ENCODE data around the gene ZNF580.

ZNF580 gene

DNA sequence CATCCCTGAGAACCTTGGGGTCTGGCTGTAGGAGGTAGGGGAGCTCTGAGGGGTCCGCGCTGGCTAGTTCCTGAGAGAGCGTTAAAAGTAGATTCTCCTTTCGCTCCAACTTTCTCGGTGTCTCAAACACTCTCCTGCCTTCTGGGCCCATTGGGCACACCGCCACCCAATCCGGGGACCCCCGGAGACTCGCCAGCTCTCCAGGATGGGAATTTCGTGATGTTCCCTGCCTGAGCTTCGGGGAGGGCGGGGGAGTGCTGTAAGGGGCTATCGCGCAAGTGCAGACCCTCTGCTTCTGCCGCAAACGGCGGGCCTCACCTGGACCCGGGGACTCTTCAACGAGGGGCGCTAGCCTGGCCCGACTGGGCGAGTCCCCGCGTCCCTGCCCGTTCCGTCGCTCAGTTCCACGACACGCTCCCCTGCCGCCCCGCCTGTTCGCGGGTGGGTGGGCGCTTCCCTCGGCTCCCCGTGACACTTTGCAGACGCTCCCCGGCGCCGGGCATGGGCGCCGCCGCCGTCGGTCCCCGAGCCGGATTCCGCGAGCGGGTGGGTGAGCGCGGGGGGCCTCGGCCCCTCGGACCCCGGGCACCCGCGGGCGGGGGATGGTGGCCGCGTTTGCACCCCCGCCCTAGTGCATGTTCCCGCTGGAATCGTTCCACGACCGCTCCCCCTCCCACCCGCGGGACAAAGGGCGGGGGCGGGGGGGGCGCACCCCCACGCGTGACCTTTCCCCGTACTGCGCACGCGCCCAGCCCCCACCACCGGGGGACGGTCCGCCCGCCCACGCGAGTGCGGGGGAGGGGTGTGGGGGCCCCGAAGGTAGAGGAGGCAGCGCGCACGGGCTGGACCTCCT, 7.2 kb downstream of the ZNF580 start, which contains the start of gene CCDC106:
CCDC106 (plus strand) TSS at position 481 of the 853 bp plus-strand sequence. CDS start 835 bp downstream, outside the sequence.
- peak; percentile 65 for DNase-seq

DNA sequence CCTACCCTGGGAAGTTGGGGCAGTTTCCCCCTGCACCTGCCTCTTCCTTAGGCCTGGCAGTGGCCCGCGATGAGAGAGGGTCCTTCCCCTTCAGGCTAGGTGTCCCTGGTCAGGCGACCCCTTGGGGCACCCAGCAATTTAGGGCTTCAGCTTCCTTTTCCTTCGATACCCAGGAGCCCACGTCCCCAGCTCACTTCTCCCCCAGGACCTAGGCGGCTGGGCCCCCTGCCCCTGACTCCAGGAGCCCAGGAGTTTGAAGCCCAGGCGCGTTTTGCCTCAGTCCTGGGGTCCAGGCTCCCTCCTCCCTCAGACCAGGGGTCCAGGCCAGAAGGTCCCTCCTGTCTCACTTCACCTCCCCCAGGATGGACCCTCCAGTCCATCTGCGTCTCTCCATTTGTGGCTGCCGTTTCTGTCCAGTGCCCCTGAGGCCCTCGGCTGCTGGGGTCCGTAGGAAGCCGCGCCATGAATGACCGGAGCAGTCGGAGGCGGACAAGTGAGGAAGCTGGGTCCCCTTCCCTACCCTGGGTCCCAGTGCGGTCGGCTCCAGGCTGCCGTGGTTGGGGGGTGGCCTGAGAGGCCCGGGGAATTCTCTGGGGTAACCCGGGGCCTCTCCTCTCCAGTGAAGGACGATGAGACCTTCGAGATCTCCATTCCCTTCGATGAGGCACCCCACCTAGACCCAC, 7.9 kb downstream of the ZNF580 start:
- DNase-seq = no peak

DNA sequence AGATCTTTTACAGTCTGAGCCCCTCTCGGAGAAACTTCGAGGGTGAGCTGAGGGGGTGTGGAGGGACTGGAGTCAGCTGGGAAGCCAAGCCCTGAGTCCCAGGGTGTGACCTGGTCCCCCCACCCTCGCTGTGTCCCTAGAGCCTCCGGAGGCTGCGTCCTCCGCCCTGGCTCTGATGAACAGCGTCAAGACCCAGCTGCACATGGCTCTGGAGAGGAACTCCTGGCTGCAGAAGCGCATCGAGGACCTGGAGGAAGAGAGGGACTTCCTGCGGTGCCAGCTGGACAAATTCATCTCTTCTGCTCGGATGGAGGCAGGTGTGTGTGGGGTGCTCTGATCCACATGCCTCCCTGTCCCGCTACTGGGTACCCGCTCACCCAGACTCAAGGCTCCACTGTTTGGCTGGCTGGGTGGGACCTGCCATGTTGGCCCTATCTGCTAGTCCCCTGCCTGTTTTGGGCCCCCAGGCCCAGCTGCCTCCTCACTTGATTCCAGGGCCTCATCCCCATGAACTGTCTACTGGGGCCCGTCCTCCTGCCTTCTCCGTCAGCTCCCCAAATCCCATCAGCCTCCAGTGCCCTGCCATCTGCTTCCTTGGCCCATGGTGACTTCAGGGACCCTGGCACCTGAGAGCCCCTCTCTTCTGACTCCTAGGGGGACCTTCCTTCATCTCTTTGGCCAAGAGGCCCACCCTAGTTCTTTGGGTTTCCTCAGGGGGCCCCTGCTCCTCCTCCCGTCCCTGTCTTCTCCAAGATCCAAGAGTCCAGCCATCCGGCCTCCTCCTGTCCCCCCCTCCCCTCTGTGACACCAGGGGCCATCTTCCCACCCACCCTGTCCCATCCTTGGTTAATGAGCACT, 8.7 kb downstream of the ZNF580 start:
- DNase-seq = no peak

DNA sequence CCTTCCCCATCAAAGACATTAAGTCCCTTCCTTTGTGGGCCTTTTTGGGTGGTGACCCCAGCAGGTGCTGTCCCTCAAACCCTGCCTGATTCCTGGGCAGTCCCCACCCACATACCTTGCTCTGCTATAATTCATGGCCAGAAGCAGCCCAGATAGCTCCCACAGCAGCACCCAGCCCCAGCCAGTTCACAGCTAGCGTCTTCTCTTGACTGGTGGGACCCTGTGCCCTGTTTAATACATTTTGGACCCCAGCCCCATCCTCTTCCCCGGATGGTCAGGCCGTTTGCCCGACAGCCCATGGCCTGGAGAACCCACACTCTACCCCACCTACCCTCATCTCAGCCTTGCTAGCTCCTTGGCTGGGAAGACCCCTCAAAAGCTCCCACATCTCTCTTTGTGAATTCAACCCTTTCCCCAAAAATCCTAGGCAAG, 9.3 kb downstream of the ZNF580 start:
- DNase-seq = no peak

DNA sequence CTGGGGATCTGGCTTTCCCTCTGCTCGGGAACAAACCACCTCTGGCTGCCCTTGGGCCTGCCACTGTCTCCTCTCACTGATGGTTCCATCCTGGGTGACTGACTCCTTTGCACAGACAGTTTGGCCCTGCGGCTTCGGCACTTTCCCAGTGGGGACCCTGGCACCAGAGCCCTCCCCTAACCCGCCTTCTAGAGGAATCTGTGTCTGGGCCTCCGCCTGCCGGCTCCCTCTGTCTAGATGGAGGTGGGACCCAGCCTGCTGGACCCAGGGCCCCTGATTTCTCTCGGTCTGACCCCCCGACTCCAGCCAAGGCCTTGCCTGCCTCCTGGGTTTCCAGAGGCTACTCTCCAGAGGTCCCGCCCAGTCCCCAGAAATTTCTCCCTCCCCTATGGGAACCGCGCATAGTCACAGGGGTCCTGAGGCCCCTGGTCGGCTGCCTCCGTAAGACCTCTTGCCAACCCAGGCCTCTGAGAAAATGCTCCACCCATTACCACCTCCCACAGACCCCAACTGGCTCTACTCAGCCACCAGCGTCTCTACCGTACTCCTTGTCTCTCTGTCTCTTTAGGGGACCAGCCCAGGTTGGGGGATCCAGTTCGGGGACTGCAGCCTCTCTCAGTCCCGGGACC, 9.9 kb downstream of the ZNF580 start:
- DNase-seq = no peak

DNA sequence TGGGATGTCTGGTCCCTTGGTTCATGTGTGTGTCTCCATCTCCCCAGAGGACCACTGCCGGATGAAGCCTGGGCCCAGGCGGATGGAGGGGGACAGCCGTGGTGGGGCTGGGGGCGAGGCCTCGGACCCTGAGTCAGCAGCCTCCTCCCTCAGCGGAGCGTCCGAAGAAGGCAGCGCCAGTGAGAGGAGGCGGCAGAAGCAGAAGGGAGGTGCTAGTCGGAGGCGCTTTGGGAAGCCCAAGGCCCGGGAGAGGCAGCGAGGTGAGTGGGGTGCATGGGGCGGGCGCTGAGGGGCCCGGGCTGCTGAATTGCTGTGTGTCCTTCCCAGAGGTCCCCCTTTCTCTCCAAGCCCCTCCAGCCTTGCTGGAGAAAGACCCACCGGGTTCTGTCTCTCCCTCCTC, 10.4 kb downstream of the ZNF580 start:
- no peak for DNase-seq

DNA sequence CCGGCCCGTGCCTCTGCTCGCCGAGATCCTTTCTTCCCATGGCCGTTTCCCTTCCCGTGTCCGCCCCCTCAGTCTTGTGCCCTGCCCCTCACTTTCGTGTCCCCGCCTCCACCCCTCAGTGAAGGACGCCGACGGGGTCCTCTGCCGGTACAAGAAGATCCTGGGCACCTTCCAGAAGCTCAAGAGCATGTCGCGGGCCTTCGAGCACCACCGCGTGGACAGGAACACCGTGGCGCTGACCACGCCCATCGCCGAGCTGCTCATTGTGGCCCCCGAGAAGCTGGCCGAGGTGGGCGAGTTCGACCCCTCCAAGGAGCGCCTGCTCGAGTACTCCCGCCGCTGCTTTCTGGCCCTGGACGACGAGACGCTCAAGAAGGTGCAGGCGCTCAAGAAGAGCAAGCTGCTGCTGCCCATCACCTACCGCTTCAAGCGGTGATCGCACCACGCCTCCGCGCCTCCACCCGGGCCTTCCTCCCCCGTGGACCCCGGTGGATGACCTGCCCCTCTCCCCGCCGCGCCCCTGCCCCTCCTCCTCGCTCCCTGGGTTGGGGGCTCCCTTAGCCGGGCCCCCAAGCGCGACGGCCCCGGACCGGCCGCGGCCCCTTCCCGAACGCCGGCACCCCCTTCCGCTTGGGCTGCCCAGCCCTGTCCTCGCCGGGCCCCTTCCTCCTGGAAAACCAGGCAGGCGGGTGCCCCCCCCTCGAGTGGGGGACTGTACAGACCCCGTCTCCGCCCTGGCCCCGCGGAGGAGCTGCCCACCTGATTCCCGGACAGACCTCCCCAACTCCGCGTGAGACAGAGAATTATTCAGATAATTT, 11.7 kb downstream of the ZNF580 start:
- DNase-seq = no peak

DNA sequence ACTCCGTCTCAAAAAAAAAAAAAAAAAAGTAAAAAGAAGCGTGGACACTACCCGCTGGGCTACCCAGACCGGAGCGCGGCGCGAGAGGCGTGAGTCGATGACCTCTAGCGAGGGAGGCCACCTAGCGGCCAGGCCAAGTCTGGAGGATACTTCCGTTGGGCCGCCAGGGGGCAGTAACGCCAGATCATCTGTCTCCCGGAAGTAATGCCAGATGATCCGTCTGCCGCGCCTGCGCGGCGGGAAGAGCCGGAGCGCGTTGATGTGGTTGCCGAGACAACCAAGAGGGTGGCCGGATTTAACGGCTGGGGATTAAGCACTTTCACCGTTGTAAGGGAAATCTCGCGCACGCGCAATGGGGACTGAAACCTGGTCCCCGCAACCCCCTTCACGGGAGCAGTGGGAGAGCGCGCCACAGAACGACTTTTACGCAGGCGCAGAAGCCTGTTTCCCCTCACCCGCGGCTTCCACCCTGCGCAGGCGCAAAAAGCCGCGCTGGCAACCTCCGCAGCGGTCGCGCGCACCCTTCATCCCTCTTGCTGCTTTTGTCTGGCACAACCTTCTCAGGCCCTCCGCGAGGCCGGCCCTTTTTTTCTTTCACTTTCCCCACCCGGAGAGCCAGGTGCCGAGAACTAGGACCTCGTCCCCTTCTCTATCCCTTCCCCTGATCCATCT, 13.0 kb downstream of the ZNF580 start:
- DNase-seq = peak; percentile 98

DNA sequence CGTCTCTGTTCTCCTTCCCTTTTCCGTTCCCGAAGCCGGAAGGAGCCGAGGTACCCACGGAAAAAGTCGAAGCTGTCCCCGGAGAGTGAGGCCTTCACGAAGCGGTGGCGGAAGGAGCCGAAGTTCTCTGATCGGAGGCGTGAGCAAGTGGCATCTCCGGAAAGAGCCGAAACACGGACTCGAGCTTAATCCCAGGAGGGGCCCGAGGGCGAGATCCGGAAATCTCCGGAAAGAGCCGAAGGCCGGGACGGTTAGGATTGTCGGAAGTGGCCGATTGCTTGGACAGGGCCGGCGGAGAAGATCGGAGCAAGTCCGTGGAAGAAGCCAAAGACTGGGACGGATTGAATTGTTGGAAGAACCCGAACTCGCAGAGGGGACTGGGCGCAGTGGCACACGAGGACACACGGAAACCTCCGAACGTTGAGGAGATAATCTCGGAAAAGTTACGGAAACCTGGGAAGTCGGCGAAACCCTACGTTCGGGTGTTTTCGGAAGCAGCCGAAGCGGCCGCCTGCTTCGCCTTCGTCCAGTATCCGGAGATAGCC, 13.6 kb downstream of the ZNF580 start:
- peak; percentile 99 for DNase-seq

DNA sequence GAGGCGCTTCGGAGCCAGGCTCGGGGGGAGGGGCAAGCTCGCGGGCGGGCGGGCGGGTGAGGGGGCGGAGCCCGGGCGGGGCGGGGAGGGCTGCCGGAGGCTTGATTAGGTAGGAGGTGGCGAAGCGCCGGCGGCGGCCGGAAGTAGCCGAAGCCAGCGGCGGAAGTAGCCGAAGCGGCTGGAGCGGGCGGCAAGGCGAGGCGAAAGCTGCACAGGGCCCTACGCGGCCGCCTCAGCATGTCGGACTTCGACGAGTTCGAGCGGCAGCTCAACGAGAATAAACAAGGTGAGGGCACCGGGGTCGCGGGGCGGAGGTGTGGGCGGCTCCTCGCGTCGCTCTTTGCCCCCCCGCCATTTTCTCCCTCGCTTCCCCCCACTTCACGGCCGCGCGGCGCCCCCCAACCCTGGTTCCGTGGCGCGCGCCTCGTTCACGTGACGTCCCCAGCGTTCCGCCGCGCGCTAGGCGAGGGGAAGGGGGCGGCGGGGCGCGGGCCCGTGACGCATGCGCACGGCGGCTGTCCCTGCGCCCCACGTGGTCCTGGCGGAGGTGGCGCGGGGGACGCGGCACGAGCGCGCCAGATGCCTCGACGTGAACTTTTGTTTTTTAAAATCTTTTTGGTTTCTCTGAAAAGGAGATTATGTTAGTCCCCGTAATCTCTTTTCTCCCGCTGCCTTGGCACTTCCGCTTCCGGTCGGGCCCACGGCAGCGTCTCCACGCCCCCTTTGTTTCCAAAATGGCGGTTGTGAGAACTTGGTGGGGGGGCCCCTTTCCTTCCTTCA, 14.3 kb downstream of the ZNF580 start, which contains the start of gene U2AF2:
U2AF2 (plus strand) TSS at position 168 of the 780 bp plus-strand sequence; CDS start at position 238, 70 bp downstream.
- peak; percentile 94 for DNase-seq

DNA sequence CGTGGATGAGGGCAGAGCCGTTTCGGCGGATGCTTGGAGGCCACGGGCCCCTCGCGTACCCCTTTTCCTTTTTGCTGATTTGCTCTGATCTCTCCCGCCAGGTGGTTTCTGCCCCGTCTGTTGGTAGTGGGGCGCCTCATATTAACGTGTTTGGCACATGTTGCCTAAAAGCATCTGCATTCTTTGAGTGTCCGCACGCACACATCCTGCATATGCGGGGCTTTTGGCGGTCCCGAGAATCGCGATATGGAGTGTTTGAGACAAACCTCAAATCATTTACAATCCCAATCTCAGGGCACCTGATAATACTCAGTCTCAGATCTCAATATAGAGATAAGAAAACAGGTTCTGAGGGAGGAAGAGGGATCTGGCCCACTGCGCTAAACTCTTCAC, 14.8 kb downstream of the ZNF580 start:
- no peak for DNase-seq

DNA sequence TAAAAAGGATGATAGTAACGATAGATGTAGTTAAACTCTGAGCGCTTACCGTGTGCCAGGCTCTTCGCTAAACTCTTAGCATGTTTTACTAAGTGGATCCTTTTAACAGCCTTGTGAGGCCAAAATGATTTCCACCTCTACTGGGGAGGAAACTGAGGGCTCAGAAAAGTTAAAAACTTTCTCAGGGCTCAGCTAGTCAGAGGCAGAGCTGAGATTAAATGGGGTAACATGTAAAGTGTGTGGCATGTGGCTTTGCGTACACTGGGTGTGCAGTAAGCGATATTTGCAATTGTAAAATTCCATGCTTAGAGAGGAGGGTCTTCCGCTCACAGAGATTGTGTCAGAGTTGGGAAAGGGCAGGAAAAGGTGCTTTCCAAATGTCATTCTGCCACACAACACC, 15.8 kb downstream of the ZNF580 start:
- peak; percentile 19 for DNase-seq

DNA sequence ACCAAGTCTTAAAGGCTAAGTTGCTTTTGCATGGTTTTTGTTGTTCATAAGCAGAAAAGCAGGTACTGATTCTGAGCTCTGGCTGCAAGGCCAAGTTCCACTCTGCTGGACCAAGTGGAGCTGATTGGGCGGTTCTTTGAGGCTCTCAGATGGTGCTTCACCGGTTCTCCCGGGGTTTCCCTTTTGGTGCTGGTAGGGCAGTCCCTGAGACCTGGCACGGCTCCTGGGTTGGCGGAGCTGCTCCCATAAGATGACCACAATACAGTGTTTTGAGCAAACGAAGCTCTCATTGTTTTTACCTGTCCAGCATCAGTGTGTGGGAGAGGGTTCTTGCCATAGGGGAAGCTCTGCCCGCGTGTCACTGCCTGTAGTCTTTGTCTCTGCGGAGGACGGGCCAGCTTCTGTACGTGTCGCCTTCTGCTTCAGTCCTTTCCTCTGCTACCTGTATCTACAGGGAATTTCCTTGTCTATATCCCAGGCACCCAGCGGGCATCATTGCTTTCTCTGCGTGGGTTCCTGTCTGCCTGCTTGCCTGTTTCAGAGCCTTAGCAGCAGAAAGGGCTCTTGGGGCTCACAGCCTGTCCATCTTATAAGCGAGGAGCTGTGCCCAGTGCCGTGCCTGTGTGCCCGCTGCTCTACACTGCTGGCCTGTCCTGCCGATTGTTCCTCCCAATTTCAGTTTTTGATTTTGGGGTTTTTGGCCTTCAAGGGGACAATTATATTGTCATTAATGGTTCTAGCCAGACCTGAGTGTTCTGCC, 16.4 kb downstream of the ZNF580 start:
- peak; percentile 54 for DNase-seq

DNA sequence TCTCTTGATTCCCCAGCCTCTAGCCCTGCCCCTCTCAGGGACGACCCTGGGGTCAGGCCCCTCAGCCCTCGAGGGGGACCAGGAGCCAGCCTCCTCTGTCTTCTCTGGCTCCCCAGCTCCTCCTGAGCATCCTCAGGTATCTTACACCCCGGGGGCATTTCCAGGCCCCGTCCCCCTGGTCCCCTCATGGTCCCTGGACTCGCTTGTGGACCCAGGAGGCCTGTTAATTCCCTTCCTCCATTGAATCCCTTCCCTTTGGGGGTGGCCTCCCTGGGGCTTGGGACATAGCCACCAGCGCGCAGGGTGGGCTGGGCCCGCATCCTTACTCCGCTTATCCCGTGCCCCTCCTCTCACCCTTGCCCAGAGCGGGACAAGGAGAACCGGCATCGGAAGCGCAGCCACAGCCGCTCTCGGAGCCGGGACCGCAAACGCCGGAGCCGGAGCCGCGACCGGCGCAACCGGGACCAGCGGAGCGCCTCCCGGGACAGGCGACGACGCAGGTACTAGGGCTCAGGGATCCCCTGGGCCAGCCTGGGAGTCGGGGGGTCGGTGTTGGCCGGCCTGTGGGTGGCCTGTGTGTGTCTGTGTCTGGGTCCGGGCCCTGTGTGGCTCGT, 18.2 kb downstream of the ZNF580 start:
- DNase-seq = no peak

DNA sequence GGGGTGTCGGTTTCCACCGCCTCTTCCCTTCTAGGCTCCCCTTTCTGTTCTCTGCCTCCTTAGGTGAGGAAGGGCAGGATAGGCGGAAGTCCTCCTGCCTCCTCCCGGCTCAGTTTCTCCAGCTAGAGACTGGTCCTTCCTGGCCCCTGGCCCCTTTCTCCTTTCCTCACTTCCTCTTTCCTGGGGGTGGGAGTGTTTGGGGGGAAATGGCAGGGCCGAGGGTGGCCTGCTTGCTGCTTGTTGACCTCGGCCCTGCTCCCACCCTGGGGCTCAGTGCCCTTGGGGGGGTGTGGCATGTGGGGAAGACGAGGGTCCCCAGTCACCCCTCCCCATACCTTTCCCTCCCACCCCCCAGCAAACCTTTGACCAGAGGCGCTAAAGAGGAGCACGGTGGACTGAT, 19.0 kb downstream of the ZNF580 start:
- DNase-seq = no peak

DNA sequence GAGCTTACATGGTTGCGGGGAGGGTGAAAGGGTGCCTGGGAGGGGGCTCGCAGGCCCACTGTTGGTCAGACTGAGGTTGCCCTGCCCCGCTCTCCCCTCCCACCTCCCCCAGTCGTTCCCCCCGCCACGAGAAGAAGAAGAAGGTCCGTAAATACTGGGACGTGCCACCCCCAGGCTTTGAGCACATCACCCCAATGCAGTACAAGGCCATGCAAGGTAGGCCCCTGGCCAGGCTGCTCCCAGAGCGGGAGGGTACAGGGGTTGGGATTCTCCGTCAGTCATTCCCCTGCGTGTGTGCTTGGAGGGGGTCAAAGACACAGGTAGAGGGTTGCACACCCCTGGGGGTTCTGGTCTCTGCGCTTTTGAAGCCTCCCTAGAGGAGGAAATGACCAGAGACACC, 19.6 kb downstream of the ZNF580 start:
- no peak for DNase-seq

DNA sequence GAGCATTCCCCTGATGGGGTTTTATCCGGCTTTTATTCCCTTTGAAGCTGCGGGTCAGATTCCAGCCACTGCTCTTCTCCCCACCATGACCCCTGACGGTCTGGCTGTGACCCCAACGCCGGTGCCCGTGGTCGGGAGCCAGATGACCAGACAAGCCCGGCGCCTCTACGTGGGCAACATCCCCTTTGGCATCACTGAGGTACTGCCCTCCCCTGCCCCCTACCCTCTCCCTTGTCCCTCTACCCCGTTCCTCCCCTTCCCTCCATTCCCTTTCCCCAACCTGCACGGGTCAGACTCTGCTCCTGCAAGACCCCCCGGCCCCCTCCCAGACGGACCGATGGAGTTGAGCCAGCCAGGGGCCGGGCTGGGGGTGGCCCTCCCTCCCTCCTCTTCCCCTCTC, 20.2 kb downstream of the ZNF580 start:
- no peak for DNase-seq

DNA sequence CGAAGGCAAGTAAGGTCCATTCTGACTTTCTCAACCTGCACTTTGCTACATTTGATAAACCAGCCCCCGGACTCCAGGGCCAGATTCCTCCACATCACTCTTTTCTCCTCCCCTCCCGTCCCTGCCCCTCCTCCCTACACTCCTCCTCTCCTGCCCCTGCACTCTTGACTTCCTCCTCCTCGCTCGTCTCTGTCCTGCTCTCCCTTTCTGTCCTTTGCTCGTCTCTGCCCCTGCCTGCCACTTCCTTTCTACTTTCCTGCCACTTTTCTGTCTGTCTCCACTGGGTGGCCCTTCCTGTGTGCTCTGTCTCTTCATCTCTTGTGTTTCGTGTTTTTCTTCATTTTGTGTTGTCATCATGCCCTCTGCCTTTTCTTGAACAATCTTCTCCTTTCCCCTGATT, 21.0 kb downstream of the ZNF580 start:
- no peak for DNase-seq
